Keratinocyte (primary cell): ENCODE results near the gene CELF2. TPM values are rescaled to one million over a fixed set of nuclear protein-coding genes. Genes with fewer than 3 reads are reported as not detected.

Source experiments
- DNase-seq: peaks from one replicate; pipeline ENCODE4 v3.0.0-alpha.2; 2011; ENCODE audit warnings: low read depth, missing footprints, low spot score
- FAIRE-seq: peaks from 2 replicates; lab custom pipeline; 2011; peaks lifted over from hg19 to GRCh38; lab: Jason Lieb, UNC
- H2AFZ ChIP-seq: 2 replicates; pipeline ENCODE4 v1.6.0; 2012; ENCODE audit warnings: low read length, control low read depth, inconsistent platforms; ENCODE audit not compliant: control insufficient read depth
- H3K27ac ChIP-seq: 2 replicates; pipeline ENCODE4 v1.5.1; 2011; ENCODE audit warnings: low read length; ENCODE audit not compliant: control insufficient read depth, insufficient read depth
- H3K27me3 ChIP-seq: 3 replicates; pipeline ENCODE4 v1.6.0; 2011; ENCODE audit warnings: low read length; ENCODE audit not compliant: control insufficient read depth, insufficient read depth; ENCODE audit errors: extremely low read depth
- H3K36me3 ChIP-seq, 2 experiments: 2 replicates in 1 of 2; 3 replicates in 1 of 2; pipeline ENCODE4 v1.5.1; 2011; ENCODE audit warnings: low read length in 2 of 2, mild to moderate bottlenecking in 1 of 2; ENCODE audit not compliant: control insufficient read depth in 2 of 2, insufficient read depth in 2 of 2; ENCODE audit errors: extremely low read depth in 1 of 2
- H3K4me1 ChIP-seq: 3 replicates; pipeline ENCODE4 v1.5.1; 2011; ENCODE audit warnings: low read length; ENCODE audit not compliant: control insufficient read depth, insufficient read depth; ENCODE audit errors: extremely low read depth
- H3K4me2 ChIP-seq: 3 replicates; pipeline ENCODE4 v1.6.0; 2011; ENCODE audit warnings: low read depth, low read length; ENCODE audit not compliant: control insufficient read depth, insufficient read depth; ENCODE audit errors: extremely low read depth
- H3K4me3 ChIP-seq, 3 experiments: fragments of 200-600 bp in 1 of 3; sonication (generic) in 1 of 3; 2 replicates in 2 of 3; 3 replicates in 1 of 3; pipeline ENCODE4 v1.5.1; 2011 to 2016; ENCODE audit warnings: low read length in 3 of 3, mild to moderate bottlenecking in 3 of 3, control low read depth in 2 of 3, inconsistent platforms in 1 of 3, low read depth in 1 of 3, mixed read lengths in 1 of 3, mixed run types in 1 of 3, moderate library complexity in 1 of 3; ENCODE audit not compliant: control insufficient read depth in 2 of 3, insufficient read depth in 2 of 3; ENCODE audit errors: extremely low read depth in 1 of 3
- H3K79me2 ChIP-seq: 2 replicates; pipeline ENCODE4 v1.6.0; 2012; ENCODE audit warnings: low read length; ENCODE audit not compliant: control insufficient read depth, insufficient read depth
- H3K9ac ChIP-seq: 3 replicates; pipeline ENCODE4 v1.6.0; 2011; ENCODE audit warnings: low read length; ENCODE audit not compliant: control insufficient read depth, insufficient read depth; ENCODE audit errors: extremely low read depth
- H3K9me1 ChIP-seq: 3 replicates; pipeline ENCODE4 v1.6.0; 2011; ENCODE audit warnings: low read length; ENCODE audit not compliant: control insufficient read depth, insufficient read depth; ENCODE audit errors: extremely low read depth
- H3K9me3 ChIP-seq: 2 replicates; pipeline ENCODE4 v1.5.1; 2012; ENCODE audit warnings: low read depth, low read length; ENCODE audit not compliant: control insufficient read depth
- H4K20me1 ChIP-seq: 3 replicates; pipeline ENCODE4 v1.6.0; 2011; ENCODE audit warnings: low read length; ENCODE audit not compliant: control insufficient read depth, insufficient read depth; ENCODE audit errors: extremely low read depth
- EZH2 ChIP-seq: IDR thresholded peaks from one replicate; pipeline ENCODE4 v1.6.1; 2012; ENCODE audit warnings: inconsistent platforms, mild to moderate bottlenecking, low read length, moderate library complexity
- dilution Hi-C: fragments of 300-500 bp; cut with MboI; formaldehyde crosslinking; loops from one replicate; pipeline ENCODE4 v1.7.0; 2020; ENCODE audit warnings: low sequenced_read_pairs; ENCODE audit not compliant: extremely low pct_ligation_motif_present
- polyA plus RNA-seq, 5 experiments: library from polyadenylated mRNA; depleted of rRNA in 3 of 5; stranded (reverse) in 3 of 5; stranded (forward) in 1 of 5; unstranded in 1 of 5; fragments of >200 nt; gene quantifications; 1 replicate in 1 of 5; 2 replicates in 3 of 5; 3 replicates in 1 of 5; pipeline versions ENCODE4 v1.2.1 to v1.2.3, GENCODE V29; 2011 to 2012; ENCODE audit warnings: missing spikeins in 2 of 5, low read depth in 1 of 5, low replicate concordance in 1 of 5
- TF ChIP-seq, protein P1 (sequence below), 3 experiments: IDR thresholded peaks in 1 of 3; conservative IDR thresholded peaks in 1 of 3; optimal IDR thresholded peaks in 1 of 3; 2 replicates in 2 of 3; 3 replicates in 1 of 3; pipeline versions ENCODE3 to v1.5.1; 2011; ENCODE audit warnings: low read length in 3 of 3, mild to moderate bottlenecking in 3 of 3, moderate library complexity in 2 of 3, control low read depth in 1 of 3, inconsistent platforms in 1 of 3; ENCODE audit not compliant: insufficient read depth in 2 of 3; ENCODE audit errors: extremely low read depth in 1 of 3

Gene CELF2
- polyA plus RNA-seq, 1 donor (not counting 4 experiments of a cell fraction or from before 2014, with no cell fraction given) = 9.8 TPM

DNA sequence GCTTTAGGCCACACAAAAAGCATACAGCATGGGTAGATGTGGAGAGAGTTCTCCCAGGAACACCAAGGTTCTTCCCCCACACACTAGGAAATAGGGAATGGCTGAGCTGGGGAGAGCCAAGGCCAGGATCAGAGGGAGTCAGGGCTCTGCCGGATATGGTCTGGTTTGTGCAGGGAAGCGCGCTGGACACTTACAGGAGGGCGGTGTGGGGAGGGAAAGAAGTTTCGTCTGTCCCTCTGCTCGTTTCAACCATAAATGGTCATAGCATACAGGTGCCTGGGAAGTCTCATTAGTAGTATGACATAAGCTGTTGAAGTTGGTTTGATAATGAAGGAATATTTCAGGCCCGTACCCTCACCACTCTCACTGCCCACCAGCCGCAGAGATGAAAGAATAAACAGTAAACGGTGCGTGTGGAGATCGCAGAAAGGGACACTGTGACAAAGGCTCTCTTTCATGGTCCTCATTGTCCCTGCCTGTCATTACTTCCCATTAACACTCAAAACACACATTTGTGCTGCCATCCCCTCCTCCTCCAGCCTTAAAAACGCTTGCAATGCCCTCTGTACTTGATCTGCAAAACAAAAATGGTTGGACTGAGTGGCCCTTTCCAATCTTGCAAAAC, 207.2 kb downstream of the CELF2 start:
- Histone ChIP-seq H3K9ac (no peak overlapping the region), H3K27me3 (no peaks in the 10 kb centered on the region), H3K4me1 (no peaks in the 10 kb centered on the region), H3K4me2 (no peak overlapping the region), H4K20me1 (no peaks in the 10 kb centered on the region), H3K27ac (no peak overlapping the region), H3K79me2 (no peaks in the 10 kb centered on the region), H3K9me3 (no peaks in the 10 kb centered on the region), H3K9me1 (no peaks in the 10 kb centered on the region), H2AFZ (no peak overlapping the region), H3K4me3 (no peak overlapping the region), H3K36me3 (no peaks in the 10 kb centered on the region)
- TF ChIP-seq, protein P1, sequence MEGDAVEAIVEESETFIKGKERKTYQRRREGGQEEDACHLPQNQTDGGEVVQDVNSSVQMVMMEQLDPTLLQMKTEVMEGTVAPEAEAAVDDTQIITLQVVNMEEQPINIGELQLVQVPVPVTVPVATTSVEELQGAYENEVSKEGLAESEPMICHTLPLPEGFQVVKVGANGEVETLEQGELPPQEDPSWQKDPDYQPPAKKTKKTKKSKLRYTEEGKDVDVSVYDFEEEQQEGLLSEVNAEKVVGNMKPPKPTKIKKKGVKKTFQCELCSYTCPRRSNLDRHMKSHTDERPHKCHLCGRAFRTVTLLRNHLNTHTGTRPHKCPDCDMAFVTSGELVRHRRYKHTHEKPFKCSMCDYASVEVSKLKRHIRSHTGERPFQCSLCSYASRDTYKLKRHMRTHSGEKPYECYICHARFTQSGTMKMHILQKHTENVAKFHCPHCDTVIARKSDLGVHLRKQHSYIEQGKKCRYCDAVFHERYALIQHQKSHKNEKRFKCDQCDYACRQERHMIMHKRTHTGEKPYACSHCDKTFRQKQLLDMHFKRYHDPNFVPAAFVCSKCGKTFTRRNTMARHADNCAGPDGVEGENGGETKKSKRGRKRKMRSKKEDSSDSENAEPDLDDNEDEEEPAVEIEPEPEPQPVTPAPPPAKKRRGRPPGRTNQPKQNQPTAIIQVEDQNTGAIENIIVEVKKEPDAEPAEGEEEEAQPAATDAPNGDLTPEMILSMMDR (optimal IDR thresholded peaks at IDR 0.05 in 1 of 3, IDR thresholded peaks at IDR 0.05 in 1 of 3, conservative IDR thresholded peaks at IDR 0.05 in 1 of 3; ENCODE audit: extremely low read depth in 1 of 3, insufficient read depth in 2 of 3, low read length in 3 of 3) = no peak
- TF ChIP-seq EZH2 = no peak
- DNase-seq (no peak), FAIRE-seq (no peak)
- dilution Hi-C loops = no loop called here

DNA sequence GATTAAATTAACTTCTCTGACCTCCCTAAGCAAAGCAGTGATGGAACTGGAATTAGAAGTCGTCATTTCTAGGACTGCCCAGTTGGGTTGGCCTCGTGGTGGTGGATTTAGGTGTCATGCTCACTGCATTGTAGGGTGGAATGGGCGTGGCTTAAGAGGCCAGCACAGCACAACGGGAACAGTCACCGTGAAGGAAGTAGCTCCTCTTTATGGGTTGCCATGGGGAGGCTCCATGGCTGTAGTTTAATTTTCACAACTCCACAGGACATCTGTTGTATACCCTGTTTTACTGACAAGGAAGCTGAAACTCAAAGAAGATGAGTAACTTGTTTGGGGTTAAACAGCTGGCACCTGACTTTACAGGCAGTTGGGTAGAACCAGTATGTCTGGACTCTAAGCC, 208.3 kb downstream of the CELF2 start:
- dilution Hi-C loops = no loop called here
- no peak overlapping the region for H3K4me2 ChIP-seq
- H3K9me1 ChIP-seq = no peaks in the 10 kb centered on the region
- FAIRE-seq = no peak
- H4K20me1 ChIP-seq = no peaks in the 10 kb centered on the region
- H3K36me3 ChIP-seq = no peaks in the 10 kb centered on the region
- H3K4me1 ChIP-seq = no peaks in the 10 kb centered on the region
- H3K4me3 ChIP-seq = no peak overlapping the region
- H3K27me3 ChIP-seq = no peaks in the 10 kb centered on the region
- no peaks in the 10 kb centered on the region for H3K79me2 ChIP-seq
- no peak overlapping the region for H3K9ac ChIP-seq
- H3K27ac ChIP-seq = no peak overlapping the region
- H2AFZ ChIP-seq = no peak overlapping the region
- H3K9me3 ChIP-seq = no peaks in the 10 kb centered on the region
- TF ChIP-seq, protein P1 (optimal IDR thresholded peaks at IDR 0.05 in 1 of 3, IDR thresholded peaks at IDR 0.05 in 1 of 3, conservative IDR thresholded peaks at IDR 0.05 in 1 of 3; ENCODE audit: extremely low read depth in 1 of 3, insufficient read depth in 2 of 3, low read length in 3 of 3) = no peak
- no peak for DNase-seq
